ENCODE results near the gene MYO1E. TPM values are rescaled to one million over a fixed set of nuclear protein-coding genes. Genes with fewer than 3 reads are reported as not detected.

Gene MYO1E
- total RNA-seq, 2 donors from 2014 or later = 252 to 329 TPM

DNA sequence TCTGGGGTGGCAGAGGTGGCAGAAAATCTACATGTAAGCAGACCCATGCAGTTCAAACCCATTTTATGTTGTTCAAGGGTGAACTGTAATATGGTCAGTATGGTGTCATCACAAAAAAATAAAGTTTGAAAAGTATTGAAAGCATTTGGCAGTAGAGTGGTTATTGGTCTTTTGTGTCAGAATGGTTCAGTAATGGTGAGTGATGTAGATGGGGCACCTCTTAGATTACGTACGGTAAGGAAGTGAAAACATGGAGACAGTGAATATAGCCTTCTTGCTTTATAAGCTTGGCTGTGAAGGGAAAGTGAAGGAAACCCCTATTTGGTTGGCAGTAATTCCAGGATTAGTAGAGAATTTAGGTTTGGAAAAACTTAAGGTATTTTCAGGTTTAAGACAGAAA lies 284.9 kb downstream of the MYO1E start:
- Histone ChIP-seq H3K4me3 (no peak overlapping the region), H3K36me3 (peaks cover 5% of the 10 kb centered on the region)
- TF ChIP-seq, protein P1, sequence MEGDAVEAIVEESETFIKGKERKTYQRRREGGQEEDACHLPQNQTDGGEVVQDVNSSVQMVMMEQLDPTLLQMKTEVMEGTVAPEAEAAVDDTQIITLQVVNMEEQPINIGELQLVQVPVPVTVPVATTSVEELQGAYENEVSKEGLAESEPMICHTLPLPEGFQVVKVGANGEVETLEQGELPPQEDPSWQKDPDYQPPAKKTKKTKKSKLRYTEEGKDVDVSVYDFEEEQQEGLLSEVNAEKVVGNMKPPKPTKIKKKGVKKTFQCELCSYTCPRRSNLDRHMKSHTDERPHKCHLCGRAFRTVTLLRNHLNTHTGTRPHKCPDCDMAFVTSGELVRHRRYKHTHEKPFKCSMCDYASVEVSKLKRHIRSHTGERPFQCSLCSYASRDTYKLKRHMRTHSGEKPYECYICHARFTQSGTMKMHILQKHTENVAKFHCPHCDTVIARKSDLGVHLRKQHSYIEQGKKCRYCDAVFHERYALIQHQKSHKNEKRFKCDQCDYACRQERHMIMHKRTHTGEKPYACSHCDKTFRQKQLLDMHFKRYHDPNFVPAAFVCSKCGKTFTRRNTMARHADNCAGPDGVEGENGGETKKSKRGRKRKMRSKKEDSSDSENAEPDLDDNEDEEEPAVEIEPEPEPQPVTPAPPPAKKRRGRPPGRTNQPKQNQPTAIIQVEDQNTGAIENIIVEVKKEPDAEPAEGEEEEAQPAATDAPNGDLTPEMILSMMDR (IDR thresholded peaks at IDR 0.05) = no peak

More for the DNA sequence above, 284.9 kb downstream of the MYO1E start:
- H3K9me3 ChIP-seq = no peaks in the 10 kb centered on the region
- no peak for DNase-seq
- H3K27me3 ChIP-seq = no peaks in the 10 kb centered on the region
- intact Hi-C loops (cut with DNase I) = loop anchor here (10.0 kb wide), 1 partner anchor 67 kb away; no protein-coding TSS in a partner anchor
- no peak overlapping the region for H3K9ac ChIP-seq (ENCODE audit: low read depth in 2 of 2, low read length in 2 of 2)
- H3K4me1 ChIP-seq = no peaks in the 10 kb centered on the region
- H3K27ac ChIP-seq = no peak overlapping the region

Small RNA genes lying within 50 kb of the gene (microRNA-seq; reads per million reads assigned to microRNA genes)
- 8.3 reads per million, percentile 12 among the genes with 10 or more reads in this experiment for gene MIR2116

Other genes with a start within 250 kb of the MYO1E start
- gene LDHAL6B, start 166.0 kb downstream of the MYO1E start, total RNA-seq = not detected
- 10 to 100 TPM in 1 of 2 donors, 1 to 10 TPM in 1; 6.4 to 18.8 TPM for gene FAM81A, start 65.3 kb upstream of the MYO1E start, total RNA-seq
- 100 to 1,000 TPM; 261 to 365 TPM for gene GCNT3, start 238.9 kb upstream of the MYO1E start, total RNA-seq